Measurements from ENCODE around the gene IFT122.
A peak's percentile ranks its signal among the peaks of the same experiment; 100 is the strongest.

The IFT122 gene

GRCh38 chr3:129560269-129560787 is 120.3 kb downstream of the IFT122 start:
- no peak for DNase-seq

- DNase-seq, result peak; percentile 40
Measured at GRCh38 chr3:129560911-129561594, 121.0 kb downstream of the IFT122 start.

- no peak for DNase-seq
Measured at GRCh38 chr3:129561619-129562248, 121.7 kb downstream of the IFT122 start.

GRCh38 chr3:129562803-129563202 is 122.8 kb downstream of the IFT122 start:
- DNase-seq, result no peak

- DNase-seq, result no peak
Measured at GRCh38 chr3:129563332-129563731, 123.3 kb downstream of the IFT122 start.

GRCh38 chr3:129563850-129564535 is 124.0 kb downstream of the IFT122 start:
- DNase-seq, result no peak

- no peak for DNase-seq
Measured at GRCh38 chr3:129564981-129565644, 125.1 kb downstream of the IFT122 start.

GRCh38 chr3:129565902-129566301 is 125.9 kb downstream of the IFT122 start:
- DNase-seq, result no peak

GRCh38 chr3:129567176-129567705 is 127.2 kb downstream of the IFT122 start:
- peak; percentile 55 for DNase-seq

- no peak for DNase-seq
Measured at GRCh38 chr3:129567939-129568338, 127.9 kb downstream of the IFT122 start.

- DNase-seq, result no peak
Measured at GRCh38 chr3:129569856-129570255, 129.8 kb downstream of the IFT122 start.
